GM23248 (cell line): ENCODE results near the gene PRDX6. TPM values are rescaled to one million over a fixed set of nuclear protein-coding genes. Genes with fewer than 3 reads are reported as not detected.
A peak's percentile ranks its signal among the peaks of the same experiment; 100 is the strongest.

ENCODE experiments used
- DNase-seq: peaks from one replicate; pipeline ENCODE4 v3.0.0-alpha.2; 2015
- H2AFZ ChIP-seq: fragments of 200-600 bp; sonication (generic); 2 replicates; pipeline ENCODE4 v1.6.1; 2016; ENCODE audit warnings: antibody characterized with exemption
- H3F3A ChIP-seq: fragments of 200-600 bp; sonication (generic); 2 replicates; pipeline ENCODE4 v1.6.1; 2016; ENCODE audit warnings: mild to moderate bottlenecking, antibody characterized with exemption, mixed run types; ENCODE audit not compliant: insufficient read depth
- H3K27ac ChIP-seq: fragments of 200-600 bp; sonication (generic); 2 replicates; pipeline ENCODE4 v1.5.1; 2016; ENCODE audit warnings: mild to moderate bottlenecking
- H3K27me3 ChIP-seq: fragments of 200-600 bp; sonication (generic); replicated peaks from 2 replicates; pipeline ENCODE4 v1.6.1; 2016; ENCODE audit warnings: mild to moderate bottlenecking; ENCODE audit not compliant: insufficient read depth
- H3K36me3 ChIP-seq: fragments of 200-600 bp; sonication (generic); 2 replicates; pipeline ENCODE4 v1.6.1; 2016; ENCODE audit warnings: low read depth, mild to moderate bottlenecking
- H3K4me1 ChIP-seq: fragments of 200-600 bp; sonication (generic); 2 replicates; pipeline ENCODE4 v1.6.1; 2016; ENCODE audit warnings: mild to moderate bottlenecking; ENCODE audit not compliant: insufficient read depth
- H3K4me2 ChIP-seq: fragments of 200-600 bp; sonication (generic); one replicate; pipeline ENCODE4 v1.6.1; 2016; ENCODE audit warnings: mild to moderate bottlenecking; ENCODE audit not compliant: unreplicated experiment
- H3K4me3 ChIP-seq: fragments of 200-600 bp; sonication (generic); 2 replicates; pipeline ENCODE4 v1.5.1; 2016; ENCODE audit warnings: mild to moderate bottlenecking
- H3K79me2 ChIP-seq: fragments of 200-600 bp; sonication (generic); 2 replicates; pipeline ENCODE4 v1.6.1; 2016; ENCODE audit warnings: mild to moderate bottlenecking; ENCODE audit not compliant: insufficient read depth
- H3K9ac ChIP-seq: fragments of 200-600 bp; sonication (generic); 2 replicates; pipeline ENCODE4 v1.6.1; 2016; ENCODE audit warnings: mild to moderate bottlenecking
- H3K9me2 ChIP-seq: fragments of 200-600 bp; sonication (generic); 2 replicates; pipeline ENCODE4 v1.6.1; 2016; ENCODE audit warnings: mixed run types, mild to moderate bottlenecking, moderate library complexity; ENCODE audit not compliant: insufficient read depth
- H3K9me3 ChIP-seq: fragments of 200-600 bp; sonication (generic); one replicate; pipeline ENCODE4 v1.6.1; 2017; ENCODE audit warnings: low read depth
- H4K20me1 ChIP-seq: fragments of 200-600 bp; sonication (generic); 2 replicates; pipeline ENCODE4 v1.6.0; 2016; ENCODE audit not compliant: insufficient read depth
- EZH2 ChIP-seq: fragments of 200-600 bp; sonication (generic); IDR thresholded peaks from 2 replicates; pipeline ENCODE4 v1.6.1; 2018; ENCODE audit warnings: antibody characterized with exemption, mild to moderate bottlenecking; ENCODE audit not compliant: insufficient read depth, poor library complexity, severe bottlenecking
- EZH2phosphoT487 ChIP-seq: fragments of 200-600 bp; sonication (generic); IDR thresholded peaks from 2 replicates; pipeline ENCODE4 v1.6.1; 2018; ENCODE audit warnings: antibody characterized with exemption, moderate library complexity, mild to moderate bottlenecking, low read depth; ENCODE audit not compliant: insufficient read depth
- WGBS, 2 experiments: methylation state at CpG; one replicate each; pipeline ENCODE4 v1.1.6; 2015 to 2017; ENCODE audit warnings: low lambda C conversion rate in 2 of 2, low coverage in 1 of 2; ENCODE audit errors: missing lambda C conversion rate in 2 of 2; 5-methylcytosine and 5-hydroxymethylcytosine counted together
- in situ Hi-C: fragments of 300-500 bp; cut with MboI; formaldehyde crosslinking; loops from 2 replicates; pipeline ENCODE4 v1.15.0; 2020
- polyA plus RNA-seq: library from polyadenylated mRNA; unstranded; fragments of >200 nt; fragmentation: Nextera tagmentation; extraction: Ambion mirVana; gene quantifications from 2 replicates; pipeline ENCODE4 v1.2.1, GENCODE V29; 2016
- total RNA-seq: library from RNA; depleted of rRNA; stranded (reverse); fragments of >200 nt; shearing (Covaris generic); gene quantifications from 2 replicates; pipeline ENCODE4 v1.2.3, GENCODE V29; 2014; rRNA removed

PRDX6 gene, protein sequence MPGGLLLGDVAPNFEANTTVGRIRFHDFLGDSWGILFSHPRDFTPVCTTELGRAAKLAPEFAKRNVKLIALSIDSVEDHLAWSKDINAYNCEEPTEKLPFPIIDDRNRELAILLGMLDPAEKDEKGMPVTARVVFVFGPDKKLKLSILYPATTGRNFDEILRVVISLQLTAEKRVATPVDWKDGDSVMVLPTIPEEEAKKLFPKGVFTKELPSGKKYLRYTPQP
- 324 and 336 TPM in 2 replicates for total RNA-seq
- 434 and 438 TPM in 2 replicates for polyA plus RNA-seq

DNA sequence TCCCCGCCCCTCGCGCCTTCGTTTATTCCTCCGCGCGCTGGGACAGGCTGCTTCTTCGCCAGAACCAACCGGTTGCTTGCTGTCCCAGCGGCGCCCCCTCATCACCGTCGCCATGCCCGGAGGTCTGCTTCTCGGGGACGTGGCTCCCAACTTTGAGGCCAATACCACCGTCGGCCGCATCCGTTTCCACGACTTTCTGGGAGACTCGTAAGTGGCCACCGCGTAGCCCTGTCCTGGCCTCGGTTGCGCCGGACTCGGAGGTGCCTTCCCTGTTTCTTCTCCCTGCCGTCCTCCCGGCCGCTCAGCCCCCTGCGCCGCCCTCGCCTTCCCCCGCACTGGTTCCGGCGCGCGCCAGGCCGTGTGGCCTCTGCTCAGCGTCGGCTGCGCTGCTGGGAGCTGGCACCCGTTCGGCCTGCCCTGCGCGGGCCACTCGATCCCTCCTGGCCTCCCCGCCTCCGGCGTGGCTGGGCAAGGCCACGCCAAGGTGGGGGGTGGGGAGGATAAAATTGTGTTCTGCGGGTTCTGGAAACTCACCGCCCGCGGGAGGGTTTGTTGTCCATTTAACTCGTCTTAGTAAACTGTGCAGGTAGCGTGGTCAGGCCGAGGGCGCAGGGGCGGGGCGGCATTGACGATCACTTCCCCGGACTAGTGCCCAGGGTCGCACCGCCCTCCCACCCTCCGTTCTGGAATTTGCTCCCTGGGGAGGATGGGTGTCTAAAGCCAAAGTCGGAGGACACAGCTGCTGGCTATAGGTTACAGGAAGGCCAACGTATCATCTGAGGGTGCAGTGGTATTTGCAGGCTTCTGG, at the start of gene PRDX6:
PRDX6 (plus strand) TSS at position 50 of the 808 bp plus-strand sequence; CDS start at position 113, 63 bp downstream.
- Histone ChIP-seq H3F3A (peaks cover 64% of the 10 kb centered on the region), H3K36me3 (peaks cover 31% of the 10 kb centered on the region), H3K9me2 (no peaks in the 10 kb centered on the region), H3K4me2 (peak within 1 kb of the TSS; percentile 97), H3K9me3 (no peaks in the 10 kb centered on the region), H3K27ac (peak within 1 kb of the TSS; percentile 100), H3K79me2 (peaks cover 78% of the 10 kb centered on the region), H3K27me3 (no peaks in the 10 kb centered on the region), H3K9ac (peak within 1 kb of the TSS; percentile 100), H4K20me1 (no peaks in the 10 kb centered on the region; the same call in 1 of the 2 replicates), H2AFZ (peak within 1 kb of the TSS; percentile 89), H3K4me3 (peak within 1 kb of the TSS; percentile 99), H3K4me1 (peaks cover 53% of the 10 kb centered on the region)
- in situ Hi-C loops, result no loop called here
- peak; percentile 95 for DNase-seq
- 0 to 1% methylated on average over 60 to 67 of the region's 69 CpGs for WGBS, 2 experiments
- TF ChIP-seq EZH2 (no peak), EZH2phosphoT487 (no peak)

DNA sequence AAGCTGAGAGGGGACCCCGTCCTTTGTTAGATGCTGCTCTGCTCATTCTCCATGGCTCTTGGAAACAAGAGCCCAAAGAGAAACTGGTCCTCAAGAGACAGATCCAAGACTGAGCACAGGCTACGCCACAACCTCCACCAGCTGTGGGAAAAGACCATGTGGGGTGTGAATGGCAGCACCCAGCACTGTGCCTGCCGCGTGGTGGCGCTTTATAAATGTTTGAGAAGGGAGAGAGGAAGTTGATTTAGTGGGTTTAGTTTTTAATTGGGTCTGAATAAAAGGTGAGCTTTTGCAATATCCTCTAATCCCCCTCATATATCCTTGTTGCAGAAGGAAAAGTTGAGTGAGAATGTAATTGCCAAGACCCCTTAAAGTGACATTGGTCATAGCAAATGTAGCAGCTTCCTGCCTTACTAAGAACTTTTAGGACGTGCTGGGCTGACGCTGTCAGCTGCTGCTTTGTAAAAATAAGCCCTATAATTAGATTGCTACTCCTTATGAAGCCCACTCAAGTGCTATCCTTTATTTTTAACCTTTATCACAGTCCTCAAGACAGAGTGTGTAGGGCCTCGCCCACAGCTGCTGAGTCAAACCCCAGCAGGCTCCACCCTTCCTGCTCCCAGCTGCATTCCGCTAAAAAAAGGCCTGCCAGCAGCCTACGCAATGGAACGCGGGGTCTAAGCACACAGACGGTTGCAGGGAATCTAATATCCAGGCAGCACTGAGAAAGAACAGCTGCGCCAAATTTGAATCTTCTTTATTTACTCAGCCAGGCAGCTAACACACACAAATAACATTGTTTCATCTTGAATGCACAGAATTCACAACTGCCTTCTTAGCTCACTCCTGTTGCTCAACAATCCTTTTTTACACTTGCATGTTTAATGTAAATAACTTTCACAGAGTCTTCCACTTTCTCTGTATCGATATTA, 47.4 kb upstream of the PRDX6 start:
- in situ Hi-C loops, result loop anchor here (10.0 kb wide), 1 partner anchor 685 kb away; no protein-coding TSS in a partner anchor
- WGBS, 2 experiments, result 2 to 3% methylated on average over 15 of the region's 15 CpGs
- TF ChIP-seq EZH2phosphoT487, result no peak

DNA sequence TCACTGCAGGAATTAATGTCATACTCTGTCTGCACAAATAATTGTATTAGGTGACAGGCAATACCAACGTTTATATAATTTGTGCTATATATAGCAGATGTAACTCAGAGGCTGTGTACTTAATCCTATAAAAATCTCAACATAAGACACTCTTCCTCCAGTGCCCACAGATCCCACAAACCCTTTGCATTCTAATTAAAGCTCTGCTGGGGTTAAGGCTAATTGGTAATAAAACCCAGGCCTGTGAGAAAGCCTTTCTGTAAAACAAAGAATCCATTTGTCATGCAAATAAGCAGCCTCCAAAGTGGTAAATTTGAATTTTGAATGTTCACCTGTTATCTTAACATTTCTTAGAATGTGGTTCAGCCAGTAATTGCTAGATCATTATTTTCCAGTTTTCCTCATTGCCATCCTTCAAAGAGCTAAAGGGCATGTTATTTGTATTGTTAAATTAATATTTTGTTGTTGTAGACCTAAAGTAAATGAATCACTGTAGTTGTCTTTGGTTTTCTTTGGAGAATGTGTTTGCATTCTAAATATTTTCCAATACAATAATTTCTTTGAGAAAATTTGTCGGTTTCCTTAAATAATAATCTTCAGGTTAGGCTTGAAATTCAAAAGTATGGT, 46.3 kb upstream of the PRDX6 start:
- Histone ChIP-seq H3K4me2 (peak overlapping the region; percentile 93), H3K4me1 (peaks cover 21% of the 10 kb centered on the region)

More for the DNA sequence above, 47.4 kb upstream of the PRDX6 start:
- Histone ChIP-seq H3K4me2 (peak overlapping the region; percentile 93), H3K9ac (peak overlapping the region; percentile 71), H2AFZ (peak overlapping the region; percentile 85), H3K9me3 (no peaks in the 10 kb centered on the region), H3K36me3 (no peaks in the 10 kb centered on the region), H4K20me1 (no peaks in the 10 kb centered on the region), H3K79me2 (no peaks in the 10 kb centered on the region), H3K27me3 (no peaks in the 10 kb centered on the region), H3K27ac (peak overlapping the region; percentile 86), H3K4me3 (peak overlapping the region; percentile 70), H3K9me2 (no peaks in the 10 kb centered on the region), H3K4me1 (peaks cover 28% of the 10 kb centered on the region), H3F3A (peaks cover 27% of the 10 kb centered on the region)
- peak; percentile 97 for DNase-seq

More for the DNA sequence above, 46.3 kb upstream of the PRDX6 start:
- Histone ChIP-seq H3K9ac (peak overlapping the region; percentile 71), H3K79me2 (no peaks in the 10 kb centered on the region), H3K9me2 (no peaks in the 10 kb centered on the region), H3F3A (peaks cover 22% of the 10 kb centered on the region), H3K4me3 (peak overlapping the region; percentile 70; the same call in 1 of the 2 replicates), H3K27me3 (no peaks in the 10 kb centered on the region), H3K9me3 (no peaks in the 10 kb centered on the region), H3K27ac (peak overlapping the region; percentile 86), H3K36me3 (no peaks in the 10 kb centered on the region), H4K20me1 (no peaks in the 10 kb centered on the region), H2AFZ (peak overlapping the region; percentile 85; the same call in 1 of the 2 replicates)
- DNase-seq, result no peak
- 2 to 4% methylated on average over 2 of the region's 2 CpGs for WGBS, 2 experiments
- in situ Hi-C loops, result loop anchor here (10.0 kb wide), 1 partner anchor 686 kb away; no protein-coding TSS in a partner anchor
- TF ChIP-seq EZH2phosphoT487 (no peak), EZH2 (no peak)
